ENCODE data around the gene TRPM4. TPM values are rescaled to one million over a fixed set of nuclear protein-coding genes. Genes with fewer than 3 reads are reported as not detected.

TRPM4 gene
- polyA plus RNA-seq, 4 donors = 15.8 to 298 (median 92.6) TPM

- Histone ChIP-seq H3K27ac (ENCODE audit: low read depth in 1 of 3, low read length in 2 of 3) (no peak overlapping the region), H3K4me1 (ENCODE audit: control insufficient read depth in 3 of 3, insufficient read depth in 2 of 3, low read depth in 1 of 3, low read length in 2 of 3) (no peaks in the 10 kb centered on the region), H3K36me3 (ENCODE audit: control insufficient read depth in 3 of 3, insufficient read depth in 2 of 3, low read depth in 1 of 3, low read length in 3 of 3) (peaks cover 8 to 13% (median 11%) of the 10 kb centered on the region in 3 donors), H3K27me3 (ENCODE audit: control insufficient read depth in 3 of 3, insufficient read depth in 3 of 3, low read length in 3 of 3) (peaks cover 0 to 6% (median 0%) of the 10 kb centered on the region in 3 donors), H3K4me3 (ENCODE audit: low read depth in 1 of 3, low read length in 3 of 3) (no peak overlapping the region), H3K9me3 (ENCODE audit: control insufficient read depth in 2 of 2, insufficient read depth in 1 of 2, low read depth in 1 of 2, low read length in 1 of 2) (peaks cover 0 to 16% of the 10 kb centered on the region in 2 donors)
- WGBS, 3 donors = 77 to 94% (median 93%) methylated on average over 26 of the region's 26 CpGs
- FAIRE-seq (no peak), DNase-seq (no peak)
Measured at GRCh38 chr19:49182848-49183375, 25.3 kb downstream of the TRPM4 start.

GRCh38 chr19:49186108-49186507 is 28.5 kb downstream of the TRPM4 start:
- Histone ChIP-seq H3K4me3 (ENCODE audit: low read depth in 1 of 3, low read length in 3 of 3) (no peak overlapping the region), H3K27me3 (ENCODE audit: control insufficient read depth in 3 of 3, insufficient read depth in 3 of 3, low read length in 3 of 3) (peaks cover 0 to 4% (median 0%) of the 10 kb centered on the region in 3 donors), H3K36me3 (ENCODE audit: control insufficient read depth in 3 of 3, insufficient read depth in 2 of 3, low read depth in 1 of 3, low read length in 3 of 3) (peaks cover 18 to 33% (median 21%) of the 10 kb centered on the region in 3 donors), H3K4me1 (ENCODE audit: control insufficient read depth in 3 of 3, insufficient read depth in 2 of 3, low read depth in 1 of 3, low read length in 2 of 3) (no peaks in the 10 kb centered on the region), H3K9me3 (ENCODE audit: control insufficient read depth in 2 of 2, insufficient read depth in 1 of 2, low read depth in 1 of 2, low read length in 1 of 2) (peaks cover 0 to 22% of the 10 kb centered on the region in 2 donors), H3K27ac (ENCODE audit: low read depth in 1 of 3, low read length in 2 of 3) (no peak overlapping the region)
- no peak for DNase-seq
- WGBS, 3 donors = 41 to 59% (median 59%) methylated on average over 5 of the region's 5 CpGs
- FAIRE-seq = no peak

- no peak overlapping the region for H3K27ac ChIP-seq (ENCODE audit: low read depth in 1 of 3, low read length in 2 of 3)
- H3K36me3 ChIP-seq (ENCODE audit: control insufficient read depth in 3 of 3, insufficient read depth in 2 of 3, low read depth in 1 of 3, low read length in 3 of 3) = peaks cover 15 to 27% (median 15%) of the 10 kb centered on the region in 3 donors
- no peak overlapping the region for H3K4me3 ChIP-seq (ENCODE audit: low read depth in 1 of 3, low read length in 3 of 3)
- peaks cover 0 to 8% of the 10 kb centered on the region in 2 donors for H3K9me3 ChIP-seq (ENCODE audit: control insufficient read depth in 2 of 2, insufficient read depth in 1 of 2, low read depth in 1 of 2, low read length in 1 of 2)
- 89 to 98% (median 96%) methylated on average over 19 to 21 of the region's 21 CpGs for WGBS, 3 donors
- DNase-seq = no peak
- peaks cover 0 to 6% (median 0%) of the 10 kb centered on the region in 3 donors for H3K27me3 ChIP-seq (ENCODE audit: control insufficient read depth in 3 of 3, insufficient read depth in 3 of 3, low read length in 3 of 3)
- no peak for FAIRE-seq
- H3K4me1 ChIP-seq (ENCODE audit: control insufficient read depth in 3 of 3, insufficient read depth in 2 of 3, low read depth in 1 of 3, low read length in 2 of 3) = no peaks in the 10 kb centered on the region
Measured at GRCh38 chr19:49188626-49189200, 31.1 kb downstream of the TRPM4 start.

DNA sequence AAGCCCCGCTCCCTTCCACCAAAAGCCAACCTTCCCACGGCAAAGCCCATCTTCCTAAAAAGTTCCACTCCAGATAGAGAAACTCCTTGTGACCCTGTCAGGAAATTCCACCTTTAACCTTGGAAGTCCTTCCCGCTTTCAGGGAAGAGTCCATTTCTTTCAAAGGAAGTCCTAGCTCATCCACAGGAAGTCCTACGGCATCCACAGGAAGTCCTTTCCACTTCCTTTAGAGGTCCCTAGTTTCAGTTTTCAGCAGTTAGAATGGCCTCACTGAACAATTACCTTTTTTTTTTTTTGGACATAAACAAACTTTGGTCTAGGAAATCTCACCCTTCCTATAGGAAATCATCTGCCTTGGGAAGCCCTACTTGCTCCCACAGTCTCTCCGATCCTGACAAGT is 31.7 kb downstream of the TRPM4 start:
- FAIRE-seq = no peak
- Histone ChIP-seq H3K9me3 (ENCODE audit: control insufficient read depth in 2 of 2, insufficient read depth in 1 of 2, low read depth in 1 of 2, low read length in 1 of 2) (peaks cover 0 to 8% of the 10 kb centered on the region in 2 donors), H3K36me3 (ENCODE audit: control insufficient read depth in 3 of 3, insufficient read depth in 2 of 3, low read depth in 1 of 3, low read length in 3 of 3) (peaks cover 15 to 27% (median 15%) of the 10 kb centered on the region in 3 donors), H3K4me3 (ENCODE audit: low read depth in 1 of 3, low read length in 3 of 3) (no peak overlapping the region), H3K27me3 (ENCODE audit: control insufficient read depth in 3 of 3, insufficient read depth in 3 of 3, low read length in 3 of 3) (peaks cover 0 to 6% (median 0%) of the 10 kb centered on the region in 3 donors), H3K27ac (ENCODE audit: low read depth in 1 of 3, low read length in 2 of 3) (no peak overlapping the region), H3K4me1 (ENCODE audit: control insufficient read depth in 3 of 3, insufficient read depth in 2 of 3, low read depth in 1 of 3, low read length in 2 of 3) (no peaks in the 10 kb centered on the region)
- WGBS, 3 donors = 78 to 95% (median 86%) methylated on average over 5 of the region's 5 CpGs
- no peak for DNase-seq

GRCh38 chr19:49190781-49191180 is 33.2 kb downstream of the TRPM4 start:
- Histone ChIP-seq H3K36me3 (ENCODE audit: control insufficient read depth in 3 of 3, insufficient read depth in 2 of 3, low read depth in 1 of 3, low read length in 3 of 3) (peaks cover 15 to 27% (median 15%) of the 10 kb centered on the region in 3 donors), H3K27me3 (ENCODE audit: control insufficient read depth in 3 of 3, insufficient read depth in 3 of 3, low read length in 3 of 3) (peaks cover 0 to 6% (median 0%) of the 10 kb centered on the region in 3 donors), H3K4me1 (ENCODE audit: control insufficient read depth in 3 of 3, insufficient read depth in 2 of 3, low read depth in 1 of 3, low read length in 2 of 3) (no peaks in the 10 kb centered on the region), H3K27ac (ENCODE audit: low read depth in 1 of 3, low read length in 2 of 3) (no peak overlapping the region), H3K9me3 (ENCODE audit: control insufficient read depth in 2 of 2, insufficient read depth in 1 of 2, low read depth in 1 of 2, low read length in 1 of 2) (peaks cover 0 to 6% of the 10 kb centered on the region in 2 donors), H3K4me3 (ENCODE audit: low read depth in 1 of 3, low read length in 3 of 3) (no peak overlapping the region)
- FAIRE-seq = no peak
- DNase-seq = no peak
- WGBS, 3 donors = 84 to 92% (median 91%) methylated on average over 3 of the region's 3 CpGs

DNA sequence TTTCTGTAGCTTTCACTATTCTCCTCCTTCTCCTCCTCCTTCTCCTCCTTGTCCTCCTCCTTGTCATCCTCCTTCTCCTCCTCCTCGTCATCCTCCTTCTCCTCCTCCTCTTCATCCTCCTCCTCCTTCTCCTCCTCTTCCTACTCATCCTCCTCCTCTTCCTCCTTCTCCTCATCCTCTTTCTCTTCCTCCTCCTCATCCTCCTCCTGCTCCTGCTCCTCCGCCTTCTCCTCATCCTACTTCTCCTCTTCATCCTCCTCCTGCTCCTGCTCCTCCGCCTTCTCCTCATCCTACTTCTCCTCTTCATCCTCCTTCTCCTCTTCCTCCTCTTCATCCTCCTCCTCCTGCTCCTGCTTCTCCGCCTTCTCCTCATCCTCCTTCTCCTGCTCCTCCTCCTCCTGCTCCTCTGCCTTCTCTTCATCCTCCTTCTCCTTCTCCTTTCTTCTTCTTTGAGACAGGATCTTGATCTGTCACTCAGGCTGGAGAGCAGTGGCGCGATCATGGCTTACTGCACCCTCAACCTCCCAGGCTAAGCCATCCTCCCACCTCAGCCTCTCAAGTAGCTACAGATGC is 36.3 kb downstream of the TRPM4 start:
- no peak overlapping the region for H3K4me3 ChIP-seq (ENCODE audit: low read depth in 1 of 3, low read length in 3 of 3)
- 93 to 99% (median 97%) methylated on average over 6 of the region's 6 CpGs for WGBS, 3 donors
- FAIRE-seq (no peak), DNase-seq (no peak)
- H3K27me3 ChIP-seq (ENCODE audit: control insufficient read depth in 3 of 3, insufficient read depth in 3 of 3, low read length in 3 of 3) = peaks cover 0 to 14% (median 0%) of the 10 kb centered on the region in 3 donors
- H3K9me3 ChIP-seq (ENCODE audit: control insufficient read depth in 2 of 2, insufficient read depth in 1 of 2, low read depth in 1 of 2, low read length in 1 of 2) = peaks cover 0 to 6% of the 10 kb centered on the region in 2 donors
- no peak overlapping the region for H3K27ac ChIP-seq (ENCODE audit: low read depth in 1 of 3, low read length in 2 of 3)
- no peaks in the 10 kb centered on the region for H3K4me1 ChIP-seq (ENCODE audit: control insufficient read depth in 3 of 3, insufficient read depth in 2 of 3, low read depth in 1 of 3, low read length in 2 of 3)
- H3K36me3 ChIP-seq (ENCODE audit: control insufficient read depth in 3 of 3, insufficient read depth in 2 of 3, low read depth in 1 of 3, low read length in 3 of 3) = peaks cover 7 to 18% (median 15%) of the 10 kb centered on the region in 3 donors

DNA sequence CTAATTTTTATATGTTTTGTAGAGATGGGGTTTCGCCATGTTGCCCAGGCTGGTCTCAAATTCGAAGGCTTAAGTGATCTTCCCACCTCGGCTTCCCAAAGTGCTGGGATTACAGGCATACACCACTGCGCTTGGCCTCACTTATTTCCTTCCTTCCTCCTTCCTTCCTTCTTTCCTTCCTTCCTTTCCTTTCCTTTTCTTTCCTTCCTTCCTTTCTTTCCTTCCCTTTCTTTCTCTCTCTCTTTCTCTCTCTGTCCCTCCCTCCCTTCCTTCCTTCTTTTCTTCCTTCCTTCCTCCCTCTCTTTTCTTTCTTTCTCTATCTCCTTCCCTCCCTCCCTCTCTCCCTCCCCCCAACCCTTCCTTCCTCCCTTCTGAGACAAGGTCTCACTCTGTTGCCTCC is 36.8 kb downstream of the TRPM4 start:
- no peak for FAIRE-seq
- WGBS, 3 donors = 80 to 94% (median 90%) methylated on average over 4 of the region's 4 CpGs
- H3K27me3 ChIP-seq (ENCODE audit: control insufficient read depth in 3 of 3, insufficient read depth in 3 of 3, low read length in 3 of 3) = peaks cover 0 to 14% (median 0%) of the 10 kb centered on the region in 3 donors
- H3K36me3 ChIP-seq (ENCODE audit: control insufficient read depth in 3 of 3, insufficient read depth in 2 of 3, low read depth in 1 of 3, low read length in 3 of 3) = peaks cover 7 to 13% (median 13%) of the 10 kb centered on the region in 3 donors
- no peak overlapping the region for H3K27ac ChIP-seq (ENCODE audit: low read depth in 1 of 3, low read length in 2 of 3)
- no peak overlapping the region for H3K4me3 ChIP-seq (ENCODE audit: low read depth in 1 of 3, low read length in 3 of 3)
- no peak for DNase-seq
- peaks cover 0 to 6% of the 10 kb centered on the region in 2 donors for H3K9me3 ChIP-seq (ENCODE audit: control insufficient read depth in 2 of 2, insufficient read depth in 1 of 2, low read depth in 1 of 2, low read length in 1 of 2)
- H3K4me1 ChIP-seq (ENCODE audit: control insufficient read depth in 3 of 3, insufficient read depth in 2 of 3, low read depth in 1 of 3, low read length in 2 of 3) = no peaks in the 10 kb centered on the region

GRCh38 chr19:49196527-49197240 is 39.1 kb downstream of the TRPM4 start:
- H3K27me3 ChIP-seq (ENCODE audit: control insufficient read depth in 3 of 3, insufficient read depth in 3 of 3, low read length in 3 of 3) = peaks cover 0 to 14% (median 0%) of the 10 kb centered on the region in 3 donors
- WGBS, 3 donors = 33 to 58% (median 58%) methylated on average over 28 to 40 of the region's 40 CpGs
- H3K27ac ChIP-seq (ENCODE audit: low read depth in 1 of 3, low read length in 2 of 3) = peak overlapping the region in 1 of 3 donors; percentile 39
- DNase-seq (peak in 1 of 2 donors; percentile 32), FAIRE-seq (no peak)
- H3K4me3 ChIP-seq (ENCODE audit: low read depth in 1 of 3, low read length in 3 of 3) = no peak overlapping the region
- peaks cover 0 to 9% (median 3%) of the 10 kb centered on the region in 3 donors for H3K36me3 ChIP-seq (ENCODE audit: control insufficient read depth in 3 of 3, insufficient read depth in 2 of 3, low read depth in 1 of 3, low read length in 3 of 3)
- no peaks in the 10 kb centered on the region for H3K9me3 ChIP-seq (ENCODE audit: control insufficient read depth in 2 of 2, insufficient read depth in 1 of 2, low read depth in 1 of 2, low read length in 1 of 2)
- H3K4me1 ChIP-seq (ENCODE audit: control insufficient read depth in 3 of 3, insufficient read depth in 2 of 3, low read depth in 1 of 3, low read length in 2 of 3) = no peaks in the 10 kb centered on the region

Data from small intestine (tissue), 7 donors.